ENCODE measurements around the gene DAZAP1.
"Not testable (repeated sequence)": the region's sequence is repeated elsewhere in the genome, so short reads cannot be mapped to it uniquely, and the experiment has no call there.

The DAZAP1 gene

GRCh38 chr19:1411255-1412191 is 4.1 kb downstream of the DAZAP1 start:
- peak; percentile 68 for DNase-seq

GRCh38 chr19:1412323-1412923 is 5.0 kb downstream of the DAZAP1 start:
- DNase-seq, result no peak

DNA sequence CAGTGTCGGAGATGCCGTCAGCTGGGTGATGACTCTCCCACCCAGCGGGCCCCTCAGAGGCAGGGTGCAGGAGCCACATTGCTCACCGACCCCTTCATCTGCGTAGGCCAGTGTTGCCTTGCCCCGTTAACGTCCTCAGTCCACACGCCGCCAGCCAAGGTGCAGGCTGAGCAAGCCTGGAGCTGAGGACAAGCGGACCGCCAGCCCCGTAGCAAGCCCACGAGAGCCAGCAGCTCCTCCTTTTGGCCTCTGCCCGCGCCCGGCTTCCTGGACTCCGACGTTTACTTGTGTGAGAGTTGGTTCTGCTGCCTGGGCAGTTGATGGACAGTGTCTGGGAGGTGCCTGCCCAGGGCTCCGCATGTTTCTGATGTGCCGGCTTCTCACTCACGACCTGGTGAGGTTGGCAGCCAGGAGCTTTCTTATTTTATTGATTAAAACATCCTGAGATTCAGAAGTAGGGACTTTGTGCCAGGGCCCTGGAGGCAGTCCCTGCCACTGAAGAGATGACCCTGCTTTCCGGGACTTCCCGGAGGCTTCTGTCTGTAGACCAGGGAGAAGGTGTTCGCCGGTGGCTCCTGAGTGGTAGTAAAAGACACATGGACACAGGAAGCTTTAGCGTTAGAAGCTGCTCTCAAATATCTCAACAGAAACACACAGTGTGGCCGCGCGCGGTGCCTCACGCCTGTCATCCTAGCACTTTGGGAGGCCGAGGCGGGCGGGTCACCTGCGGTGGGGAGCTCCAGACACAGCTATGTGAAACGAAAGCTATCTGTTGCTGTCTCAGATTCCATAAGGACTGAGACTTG is 5.8 kb downstream of the DAZAP1 start:
- no peak for DNase-seq

DNA sequence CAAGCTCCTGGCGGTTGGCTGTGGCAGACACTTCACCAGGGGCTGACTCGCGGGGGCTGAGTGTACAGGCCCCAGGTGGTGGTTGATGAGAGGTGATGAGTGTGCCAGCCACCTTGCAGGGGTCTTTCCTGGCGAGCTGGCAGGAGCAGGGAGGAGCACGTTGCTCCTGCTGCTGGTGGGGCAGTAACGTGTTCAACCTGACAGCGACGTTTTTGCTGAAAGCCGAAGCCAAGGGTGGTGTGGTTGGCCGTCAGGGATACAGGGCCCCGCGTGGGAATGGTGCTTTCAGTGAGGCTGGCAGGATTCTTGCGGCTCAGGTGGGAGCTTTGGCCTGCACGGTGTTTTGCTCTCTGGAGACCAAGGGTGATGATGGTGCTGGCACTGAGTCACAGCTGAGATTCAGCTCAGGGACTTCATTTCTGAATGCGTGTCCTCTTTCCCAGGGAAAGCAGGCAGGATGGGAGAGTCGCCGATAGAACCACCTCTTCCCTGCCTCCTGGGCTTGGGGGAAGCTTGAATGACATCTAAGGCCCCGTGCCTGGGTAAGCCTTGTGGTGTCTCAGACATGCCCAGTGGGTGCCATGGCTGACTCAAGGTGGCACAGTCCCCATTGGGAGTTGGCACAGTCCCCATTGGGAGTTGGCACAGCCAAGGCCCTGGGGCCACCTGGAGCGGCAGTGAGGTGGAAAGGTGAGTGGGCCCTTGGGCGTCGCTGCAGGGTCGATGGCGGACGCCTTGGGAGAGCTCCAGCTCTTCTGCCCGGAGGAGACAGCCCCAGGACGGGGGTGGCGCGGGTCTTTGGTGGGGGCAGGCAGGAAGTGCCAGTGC is 8.8 kb downstream of the DAZAP1 start:
- DNase-seq, result no peak

DNA sequence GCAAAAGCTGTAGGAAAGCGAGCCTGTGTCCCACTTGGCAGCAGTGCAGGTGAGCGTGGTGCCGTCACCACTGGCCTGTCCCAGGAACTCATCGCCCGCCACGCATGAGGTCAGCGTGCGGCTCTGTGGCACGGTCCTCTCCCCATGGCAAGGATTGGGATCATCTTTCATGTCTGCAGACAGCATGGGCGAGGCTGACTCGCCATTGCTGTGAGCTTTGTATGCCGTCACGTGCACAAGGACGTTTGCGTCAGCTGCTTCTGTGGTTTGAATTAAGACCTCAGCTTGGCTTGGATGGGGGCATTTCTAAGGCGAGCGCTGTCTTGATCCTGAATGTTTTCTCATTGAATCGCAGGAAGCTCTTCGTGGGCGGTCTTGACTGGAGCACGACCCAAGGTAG is 9.8 kb downstream of the DAZAP1 start:
- no peak for DNase-seq

DNA sequence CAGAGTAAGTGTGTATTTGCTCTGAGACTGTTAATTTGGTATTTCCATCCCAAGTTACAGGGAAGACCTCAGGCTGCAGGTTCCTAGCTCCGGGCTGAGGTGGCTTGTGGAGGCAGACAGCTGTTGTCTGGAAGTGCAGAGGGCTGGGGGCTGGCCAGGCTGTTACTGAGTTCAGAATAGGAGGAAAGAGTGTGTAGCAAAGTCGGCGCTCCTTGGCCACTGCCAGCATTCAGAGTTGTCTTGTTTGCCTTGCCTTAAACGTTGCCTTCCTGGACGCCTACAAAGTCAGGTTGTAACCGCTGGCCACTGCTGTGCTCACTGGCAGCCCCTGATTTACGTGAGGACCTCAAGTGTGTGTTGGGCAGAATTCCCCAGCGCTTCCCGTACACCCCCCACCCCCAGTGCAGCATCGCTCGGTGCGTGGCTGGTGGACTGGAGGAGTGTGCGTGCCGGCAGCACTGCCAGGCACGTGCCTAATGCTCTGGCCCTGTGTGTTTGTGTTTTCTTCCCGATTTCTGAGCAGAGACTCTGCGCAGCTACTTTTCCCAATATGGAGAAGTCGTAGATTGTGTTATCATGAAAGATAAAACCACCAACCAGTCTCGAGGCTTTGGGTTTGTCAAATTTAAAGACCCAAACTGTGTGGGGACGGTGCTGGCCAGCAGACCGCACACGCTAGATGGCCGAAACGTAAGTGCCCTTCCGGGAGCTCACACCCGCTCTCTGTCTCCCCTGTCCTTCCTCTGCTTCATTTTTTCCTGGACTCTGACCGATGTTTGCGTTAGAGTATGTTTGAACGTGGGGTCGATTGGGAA is 10.5 kb downstream of the DAZAP1 start:
- no peak for DNase-seq

DNA sequence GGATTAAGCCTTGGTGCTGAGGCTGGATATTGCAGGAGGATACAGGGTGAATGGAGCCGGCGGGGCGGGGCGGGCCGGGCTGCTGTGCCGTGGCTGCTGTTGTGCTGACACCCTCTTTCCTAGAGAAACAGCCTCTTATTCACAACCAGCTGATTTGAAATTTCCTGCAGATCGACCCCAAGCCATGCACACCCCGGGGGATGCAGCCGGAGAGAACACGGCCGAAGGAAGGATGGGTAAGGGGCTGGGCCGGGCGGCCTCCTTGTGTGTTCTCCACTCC is 11.1 kb downstream of the DAZAP1 start:
- no peak for DNase-seq

DNA sequence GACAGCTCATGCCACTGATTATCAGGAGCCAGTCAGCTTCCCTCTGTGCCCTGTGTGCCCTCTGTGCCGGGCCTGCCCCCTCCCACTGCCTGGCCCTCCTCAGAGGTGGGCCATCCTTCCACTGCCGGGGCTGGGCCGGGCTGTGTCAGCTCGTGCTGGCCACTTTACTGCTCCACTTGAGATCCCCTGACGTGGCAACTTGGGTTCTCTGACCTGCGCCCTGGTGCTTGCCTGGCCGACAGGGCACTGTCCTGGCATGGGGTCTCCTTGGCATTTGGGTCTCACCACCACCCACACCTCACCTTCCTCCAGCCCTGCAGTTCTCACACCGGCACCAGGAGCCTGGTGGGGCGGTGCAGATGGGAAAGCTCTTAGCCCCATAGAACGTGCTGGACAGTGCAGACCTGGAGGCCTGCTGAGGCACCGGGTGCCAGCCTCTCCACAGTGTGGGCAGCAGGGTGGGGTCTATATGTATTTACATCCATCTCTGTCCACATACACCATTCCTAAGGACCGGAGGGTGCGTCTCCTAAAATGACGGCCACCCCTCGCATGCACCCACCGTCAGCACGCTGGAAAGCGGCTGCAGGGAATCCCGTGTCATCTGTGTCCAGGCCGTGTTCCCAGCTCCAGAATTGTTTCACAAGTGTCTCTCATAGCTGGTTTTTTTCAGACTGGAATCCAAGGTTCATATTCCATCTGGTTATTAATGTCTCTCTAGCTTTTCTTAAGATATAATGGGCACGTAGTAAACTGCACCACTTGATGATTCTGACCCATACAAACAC is 11.8 kb downstream of the DAZAP1 start:
- DNase-seq, result no peak

DNA sequence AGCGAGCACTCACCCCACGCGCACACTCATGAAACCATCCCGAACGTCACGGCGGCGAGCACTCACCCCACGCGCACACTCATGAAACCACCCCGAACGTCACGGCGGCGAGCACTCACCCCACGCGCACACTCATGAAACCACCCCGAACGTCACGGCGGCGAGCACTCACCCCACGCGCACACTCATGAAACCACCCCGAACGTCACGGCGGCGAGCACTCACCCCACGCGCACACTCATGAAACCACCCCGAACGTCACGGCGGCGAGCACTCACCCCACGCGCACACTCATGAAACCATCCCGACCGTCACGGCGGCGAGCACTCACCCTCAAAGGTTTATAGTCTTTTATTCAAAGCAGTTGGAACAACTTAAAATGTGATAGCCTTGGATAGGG is 12.7 kb downstream of the DAZAP1 start:
- DNase-seq, result not testable (repeated sequence)

GRCh38 chr19:1420590-1420989 is 13.2 kb downstream of the DAZAP1 start:
- no peak for DNase-seq

- DNase-seq, result no peak
Observed at GRCh38 chr19:1421218-1421957, 14.0 kb downstream of the DAZAP1 start.

DNA sequence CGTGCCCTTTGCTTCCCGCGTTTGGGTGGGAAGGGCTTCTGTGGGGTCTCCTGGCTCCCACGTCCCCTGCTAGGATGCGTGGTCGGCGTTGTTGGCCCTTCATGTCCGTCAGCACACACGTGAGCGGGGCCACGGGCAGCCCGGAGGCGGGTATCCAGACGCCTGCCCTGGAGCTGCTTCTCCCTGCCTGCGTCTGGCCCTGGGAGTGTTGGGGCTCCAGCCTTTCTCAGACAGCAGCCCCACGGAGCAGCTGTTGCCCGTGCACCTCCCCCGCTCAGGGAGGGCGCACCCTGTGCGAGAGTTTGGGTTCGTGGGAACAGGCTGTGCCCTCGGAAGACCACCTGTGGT is 14.5 kb downstream of the DAZAP1 start:
- DNase-seq, result no peak

GRCh38 chr19:1422360-1422759 is 15.0 kb downstream of the DAZAP1 start:
- DNase-seq, result no peak

DNA sequence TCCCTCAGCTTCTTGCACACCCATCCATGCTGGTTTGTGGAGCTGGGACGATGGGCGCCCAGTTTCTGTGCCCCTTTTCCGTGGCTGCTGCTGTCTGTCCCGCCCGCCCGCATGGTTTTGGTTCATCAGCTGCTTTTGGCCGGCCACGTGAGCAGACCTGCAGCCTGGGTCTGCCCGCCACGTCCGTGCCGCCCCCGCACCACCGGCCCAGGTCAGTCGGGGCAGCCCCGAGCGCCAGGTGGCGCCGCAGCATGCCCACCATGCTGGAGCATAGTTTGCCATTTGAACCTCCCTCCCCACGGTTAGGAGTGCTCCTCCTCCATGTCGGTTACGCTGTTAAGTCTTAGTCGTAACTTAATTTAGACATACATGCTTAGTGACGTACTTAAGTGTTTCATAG is 15.6 kb downstream of the DAZAP1 start:
- no peak for DNase-seq

DNA sequence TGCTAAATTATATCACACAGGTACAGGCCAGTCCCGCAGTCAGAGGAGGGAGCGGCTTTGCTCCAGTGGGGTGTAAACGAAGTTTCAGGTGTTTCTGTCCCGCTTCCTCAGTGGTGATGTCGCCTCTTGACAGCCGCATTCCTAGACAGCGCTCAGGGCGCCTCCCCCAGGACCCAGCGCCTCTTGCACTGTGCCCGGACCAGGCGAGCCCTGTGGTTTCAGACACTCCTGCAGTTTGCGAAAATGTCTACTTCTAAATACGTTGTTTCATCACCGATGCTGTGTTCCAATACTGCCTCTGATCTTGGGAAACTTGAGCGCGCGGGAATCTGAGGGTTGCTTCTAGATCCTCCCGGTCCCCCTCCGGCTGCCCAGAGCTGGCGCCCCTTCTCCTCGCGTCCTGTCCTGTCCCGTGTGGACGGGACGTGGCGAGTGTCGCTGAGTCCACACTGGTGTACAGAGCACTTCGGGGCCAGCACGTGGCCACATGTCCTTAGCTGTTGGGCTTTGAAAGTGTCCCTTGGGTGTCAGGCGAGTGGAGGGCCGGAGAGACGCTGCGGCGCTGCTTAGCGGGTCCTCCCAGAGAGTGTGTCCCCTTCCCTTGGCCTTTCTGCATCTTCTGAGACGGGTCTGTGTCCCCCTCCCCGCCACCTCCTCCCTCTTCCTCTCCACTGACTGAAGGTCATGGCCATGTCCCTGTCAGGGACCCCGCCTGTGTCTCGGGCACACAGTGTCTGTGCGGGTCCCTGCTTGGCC is 16.2 kb downstream of the DAZAP1 start:
- no peak for DNase-seq

DNA sequence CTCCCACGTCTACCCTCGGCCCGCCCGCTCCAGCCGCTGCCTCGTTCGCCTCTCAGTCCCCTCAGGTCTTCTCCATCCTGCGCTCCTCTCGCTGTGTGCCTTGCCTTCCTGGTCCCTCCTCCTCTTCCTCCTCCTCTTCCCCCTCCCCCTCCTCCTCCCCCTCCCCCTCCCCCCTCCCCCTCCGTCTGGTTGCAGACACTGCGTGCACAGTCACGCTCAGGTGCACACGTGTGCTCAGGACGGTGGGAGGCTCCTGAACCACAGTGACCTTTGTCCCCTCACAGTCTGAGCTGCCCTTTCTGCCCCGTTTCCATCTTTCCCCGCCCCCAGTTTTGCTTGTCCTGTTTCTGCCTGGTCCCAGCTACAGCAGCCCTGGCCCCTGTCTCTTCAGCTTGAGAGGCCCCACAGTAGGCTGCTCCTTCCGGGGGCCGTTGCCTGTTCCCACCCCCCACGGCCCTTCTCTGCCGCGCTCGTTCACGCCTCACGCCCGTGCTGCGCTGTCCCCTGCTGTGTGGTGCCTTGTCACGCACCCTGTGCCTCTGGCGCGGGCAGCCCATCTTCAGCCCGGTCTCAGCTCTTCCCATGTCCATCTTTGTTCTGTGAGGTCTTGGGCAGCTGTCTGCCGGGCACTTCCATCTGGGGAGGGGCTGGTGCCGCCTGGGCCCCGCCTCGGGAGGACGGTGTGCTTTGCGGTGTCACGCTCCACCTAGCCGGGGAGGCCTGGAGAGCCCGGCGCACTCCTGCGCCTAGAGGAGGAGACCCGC is 17.0 kb downstream of the DAZAP1 start:
- no peak for DNase-seq

DNA sequence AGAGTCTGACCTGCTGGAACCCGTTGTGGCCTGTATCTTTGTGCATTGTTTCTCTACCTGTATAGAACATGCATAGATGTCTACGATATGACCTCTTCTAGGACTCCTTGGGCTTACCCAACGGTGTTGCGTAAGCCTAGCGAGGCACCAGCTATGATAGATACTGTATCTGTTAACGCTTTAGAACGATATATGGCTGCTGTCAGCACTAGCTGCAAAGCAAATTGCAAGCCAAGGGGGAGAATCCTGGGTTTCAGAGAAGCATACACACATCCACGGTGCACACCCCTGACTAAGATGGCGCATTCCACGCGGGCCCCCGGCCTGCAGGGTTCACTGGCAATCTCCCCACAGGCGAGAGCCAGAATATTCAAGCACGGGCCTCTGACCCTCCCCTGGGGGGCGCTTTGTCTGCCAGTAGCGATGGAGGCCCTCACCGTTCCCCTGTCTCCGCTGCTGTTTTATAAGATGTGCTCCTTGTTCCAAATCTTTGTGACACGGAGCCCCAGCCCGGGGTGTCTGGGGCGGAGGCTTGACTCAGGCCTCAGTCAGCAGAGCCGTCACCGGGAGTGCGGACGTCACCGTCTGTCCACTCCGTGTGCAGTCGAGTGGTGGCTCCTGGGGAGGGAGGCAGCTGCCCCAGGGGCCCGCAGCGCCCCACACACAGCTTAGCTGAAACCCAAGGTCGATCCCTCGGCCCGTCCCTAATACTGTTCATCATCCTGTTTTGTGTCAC is 17.9 kb downstream of the DAZAP1 start:
- DNase-seq, result no peak

DNA sequence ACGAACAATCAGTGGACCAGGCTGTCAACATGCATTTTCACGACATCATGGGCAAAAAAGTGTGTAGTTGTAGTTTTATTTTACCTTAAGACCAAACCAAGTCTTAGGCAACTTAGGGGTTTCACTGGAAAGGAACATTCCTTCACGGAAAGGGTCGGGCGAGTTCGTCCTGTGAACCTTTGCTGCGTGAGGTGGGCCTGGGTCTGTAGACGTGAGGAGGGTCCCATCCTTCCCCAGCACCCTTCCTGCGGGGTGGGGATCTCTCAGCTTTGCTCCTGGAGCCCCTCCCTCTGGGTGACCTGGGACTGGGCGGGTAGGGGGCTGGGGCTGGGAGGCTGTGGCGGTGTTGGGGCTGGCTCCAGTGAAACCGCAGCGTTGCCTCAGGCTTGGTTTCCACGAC is 18.5 kb downstream of the DAZAP1 start:
- no peak for DNase-seq
